H1 (cell line): Measurements from ENCODE around the gene TTC4. TPM values are rescaled to one million over a fixed set of nuclear protein-coding genes. Genes with fewer than 3 reads are reported as not detected.

Experiments used
- BRCA1 ChIP-seq: IDR thresholded peaks from 2 replicates; pipeline ENCODE4 v1.6.1; 2012; ENCODE audit warnings: low read depth, low read length, improper control_type of control experiment
- CHD2 ChIP-seq: IDR thresholded peaks from 2 replicates; pipeline ENCODE4 v1.6.1; 2012; ENCODE audit warnings: low read length, improper control_type of control experiment
- KDM4A ChIP-seq: IDR thresholded peaks from one replicate; pipeline ENCODE4 v1.7.1; 2012; ENCODE audit warnings: low read depth, mild to moderate bottlenecking, moderate library complexity, low read length, inconsistent platforms; ENCODE audit not compliant: severe bottlenecking
- PHF8 ChIP-seq: fragments of 200-600 bp; sonication (generic); conservative IDR thresholded peaks from 2 replicates; pipeline ENCODE4 v1.7.1; 2012; ENCODE audit warnings: low read depth, mild to moderate bottlenecking, inconsistent platforms, low read length, moderate library complexity
- POU5F1 ChIP-seq: IDR thresholded peaks from 2 replicates; pipeline ENCODE4 v1.6.1; 2011; ENCODE audit warnings: low read depth, mild to moderate bottlenecking, low read length, moderate library complexity
- TEAD4 ChIP-seq: IDR thresholded peaks from 2 replicates; pipeline ENCODE4 v1.6.1; 2012; ENCODE audit warnings: low read depth, low read length, inconsistent platforms, mixed read lengths
- YY1 ChIP-seq: IDR thresholded peaks from 2 replicates; pipeline ENCODE4 v1.6.1; 2011; ENCODE audit warnings: low read depth, mild to moderate bottlenecking, low read length
- polyA plus RNA-seq, 7 experiments: library from polyadenylated mRNA; depleted of rRNA in 3 of 7; stranded (reverse) in 5 of 7; unstranded in 2 of 7; fragments of >200 nt in 5 of 7; fragments of 200-250 nt in 2 of 7; gene quantifications; 1 replicate in 5 of 7; 2 replicates in 1 of 7; 4 replicates in 1 of 7; pipeline versions ENCODE4 v1.2.1 to v1.2.3, GENCODE V29; 2011 to 2013; ENCODE audit warnings: missing spikeins in 2 of 7, mixed read lengths in 2 of 7
- total RNA-seq: library from RNA; stranded (reverse); fragmentation: NEBNext Ultra II Directional; extraction: Animal tissue kit (Norgen Biotek cat#: 25700); gene quantifications from 2 replicates; pipeline ENCODE4 v1.2.1, GENCODE V29; 2021
- TF ChIP-seq, protein P1 (sequence below): fragments of 300-600 bp; sonication (generic); IDR thresholded peaks from 2 replicates; pipeline ENCODE4 v1.7.1; 2012; ENCODE audit warnings: low read length, moderate library complexity, mild to moderate bottlenecking, inconsistent platforms; ENCODE audit not compliant: insufficient replicate concordance

The TTC4 gene
- total and polyA plus RNA-seq, 2 of the 8 experiments (the other 6 are each of a cell fraction or from before 2014, with no cell fraction given): 21.0 to 25.1 TPM

DNA sequence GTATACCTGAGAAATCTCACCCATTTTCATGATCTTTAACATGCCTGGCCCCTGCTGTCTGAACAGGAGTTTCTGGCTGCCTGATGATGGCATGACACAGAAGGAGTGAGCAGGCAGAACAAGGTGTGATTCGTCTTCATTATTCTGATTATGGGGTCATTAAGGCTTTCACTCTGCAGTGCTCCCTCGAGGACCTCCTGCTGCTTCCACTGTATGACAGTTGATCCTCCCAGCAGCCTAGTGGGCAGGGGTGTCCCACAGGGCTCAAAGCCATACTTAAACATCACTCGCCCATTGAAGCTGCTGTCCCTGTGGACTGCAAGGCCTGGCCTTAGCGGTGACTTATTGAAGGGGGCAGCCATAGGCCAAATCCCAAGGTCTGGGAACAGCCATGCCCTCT lies 61.4 kb downstream of the TTC4 start (continued):
- no peak for TF ChIP-seq BRCA1
- no peak for TF ChIP-seq TEAD4
- TF ChIP-seq CHD2: no peak
- no peak for TF ChIP-seq PHF8
- TF ChIP-seq KDM4A: no peak
- TF ChIP-seq POU5F1: no peak
- TF ChIP-seq, protein P1, sequence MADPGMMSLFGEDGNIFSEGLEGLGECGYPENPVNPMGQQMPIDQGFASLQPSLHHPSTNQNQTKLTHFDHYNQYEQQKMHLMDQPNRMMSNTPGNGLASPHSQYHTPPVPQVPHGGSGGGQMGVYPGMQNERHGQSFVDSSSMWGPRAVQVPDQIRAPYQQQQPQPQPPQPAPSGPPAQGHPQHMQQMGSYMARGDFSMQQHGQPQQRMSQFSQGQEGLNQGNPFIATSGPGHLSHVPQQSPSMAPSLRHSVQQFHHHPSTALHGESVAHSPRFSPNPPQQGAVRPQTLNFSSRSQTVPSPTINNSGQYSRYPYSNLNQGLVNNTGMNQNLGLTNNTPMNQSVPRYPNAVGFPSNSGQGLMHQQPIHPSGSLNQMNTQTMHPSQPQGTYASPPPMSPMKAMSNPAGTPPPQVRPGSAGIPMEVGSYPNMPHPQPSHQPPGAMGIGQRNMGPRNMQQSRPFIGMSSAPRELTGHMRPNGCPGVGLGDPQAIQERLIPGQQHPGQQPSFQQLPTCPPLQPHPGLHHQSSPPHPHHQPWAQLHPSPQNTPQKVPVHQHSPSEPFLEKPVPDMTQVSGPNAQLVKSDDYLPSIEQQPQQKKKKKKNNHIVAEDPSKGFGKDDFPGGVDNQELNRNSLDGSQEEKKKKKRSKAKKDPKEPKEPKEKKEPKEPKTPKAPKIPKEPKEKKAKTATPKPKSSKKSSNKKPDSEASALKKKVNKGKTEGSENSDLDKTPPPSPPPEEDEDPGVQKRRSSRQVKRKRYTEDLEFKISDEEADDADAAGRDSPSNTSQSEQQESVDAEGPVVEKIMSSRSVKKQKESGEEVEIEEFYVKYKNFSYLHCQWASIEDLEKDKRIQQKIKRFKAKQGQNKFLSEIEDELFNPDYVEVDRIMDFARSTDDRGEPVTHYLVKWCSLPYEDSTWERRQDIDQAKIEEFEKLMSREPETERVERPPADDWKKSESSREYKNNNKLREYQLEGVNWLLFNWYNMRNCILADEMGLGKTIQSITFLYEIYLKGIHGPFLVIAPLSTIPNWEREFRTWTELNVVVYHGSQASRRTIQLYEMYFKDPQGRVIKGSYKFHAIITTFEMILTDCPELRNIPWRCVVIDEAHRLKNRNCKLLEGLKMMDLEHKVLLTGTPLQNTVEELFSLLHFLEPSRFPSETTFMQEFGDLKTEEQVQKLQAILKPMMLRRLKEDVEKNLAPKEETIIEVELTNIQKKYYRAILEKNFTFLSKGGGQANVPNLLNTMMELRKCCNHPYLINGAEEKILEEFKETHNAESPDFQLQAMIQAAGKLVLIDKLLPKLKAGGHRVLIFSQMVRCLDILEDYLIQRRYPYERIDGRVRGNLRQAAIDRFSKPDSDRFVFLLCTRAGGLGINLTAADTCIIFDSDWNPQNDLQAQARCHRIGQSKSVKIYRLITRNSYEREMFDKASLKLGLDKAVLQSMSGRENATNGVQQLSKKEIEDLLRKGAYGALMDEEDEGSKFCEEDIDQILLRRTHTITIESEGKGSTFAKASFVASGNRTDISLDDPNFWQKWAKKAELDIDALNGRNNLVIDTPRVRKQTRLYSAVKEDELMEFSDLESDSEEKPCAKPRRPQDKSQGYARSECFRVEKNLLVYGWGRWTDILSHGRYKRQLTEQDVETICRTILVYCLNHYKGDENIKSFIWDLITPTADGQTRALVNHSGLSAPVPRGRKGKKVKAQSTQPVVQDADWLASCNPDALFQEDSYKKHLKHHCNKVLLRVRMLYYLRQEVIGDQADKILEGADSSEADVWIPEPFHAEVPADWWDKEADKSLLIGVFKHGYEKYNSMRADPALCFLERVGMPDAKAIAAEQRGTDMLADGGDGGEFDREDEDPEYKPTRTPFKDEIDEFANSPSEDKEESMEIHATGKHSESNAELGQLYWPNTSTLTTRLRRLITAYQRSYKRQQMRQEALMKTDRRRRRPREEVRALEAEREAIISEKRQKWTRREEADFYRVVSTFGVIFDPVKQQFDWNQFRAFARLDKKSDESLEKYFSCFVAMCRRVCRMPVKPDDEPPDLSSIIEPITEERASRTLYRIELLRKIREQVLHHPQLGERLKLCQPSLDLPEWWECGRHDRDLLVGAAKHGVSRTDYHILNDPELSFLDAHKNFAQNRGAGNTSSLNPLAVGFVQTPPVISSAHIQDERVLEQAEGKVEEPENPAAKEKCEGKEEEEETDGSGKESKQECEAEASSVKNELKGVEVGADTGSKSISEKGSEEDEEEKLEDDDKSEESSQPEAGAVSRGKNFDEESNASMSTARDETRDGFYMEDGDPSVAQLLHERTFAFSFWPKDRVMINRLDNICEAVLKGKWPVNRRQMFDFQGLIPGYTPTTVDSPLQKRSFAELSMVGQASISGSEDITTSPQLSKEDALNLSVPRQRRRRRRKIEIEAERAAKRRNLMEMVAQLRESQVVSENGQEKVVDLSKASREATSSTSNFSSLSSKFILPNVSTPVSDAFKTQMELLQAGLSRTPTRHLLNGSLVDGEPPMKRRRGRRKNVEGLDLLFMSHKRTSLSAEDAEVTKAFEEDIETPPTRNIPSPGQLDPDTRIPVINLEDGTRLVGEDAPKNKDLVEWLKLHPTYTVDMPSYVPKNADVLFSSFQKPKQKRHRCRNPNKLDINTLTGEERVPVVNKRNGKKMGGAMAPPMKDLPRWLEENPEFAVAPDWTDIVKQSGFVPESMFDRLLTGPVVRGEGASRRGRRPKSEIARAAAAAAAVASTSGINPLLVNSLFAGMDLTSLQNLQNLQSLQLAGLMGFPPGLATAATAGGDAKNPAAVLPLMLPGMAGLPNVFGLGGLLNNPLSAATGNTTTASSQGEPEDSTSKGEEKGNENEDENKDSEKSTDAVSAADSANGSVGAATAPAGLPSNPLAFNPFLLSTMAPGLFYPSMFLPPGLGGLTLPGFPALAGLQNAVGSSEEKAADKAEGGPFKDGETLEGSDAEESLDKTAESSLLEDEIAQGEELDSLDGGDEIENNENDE: no peak
- TF ChIP-seq YY1: no peak
